AG09319 (cell line): ENCODE results near the gene STK33.

Experiments used
- DNase-seq: peaks from one replicate; pipeline ENCODE4 v3.0.0-alpha.2; 2010; ENCODE audit warnings: low read depth; ENCODE audit errors: extremely low read depth
- TF ChIP-seq, protein P1 (sequence below): IDR thresholded peaks from 2 replicates; pipeline ENCODE4 v1.5.1; 2011; ENCODE audit warnings: low read depth, mild to moderate bottlenecking, inconsistent platforms, low read length, moderate library complexity

STK33 gene

DNA sequence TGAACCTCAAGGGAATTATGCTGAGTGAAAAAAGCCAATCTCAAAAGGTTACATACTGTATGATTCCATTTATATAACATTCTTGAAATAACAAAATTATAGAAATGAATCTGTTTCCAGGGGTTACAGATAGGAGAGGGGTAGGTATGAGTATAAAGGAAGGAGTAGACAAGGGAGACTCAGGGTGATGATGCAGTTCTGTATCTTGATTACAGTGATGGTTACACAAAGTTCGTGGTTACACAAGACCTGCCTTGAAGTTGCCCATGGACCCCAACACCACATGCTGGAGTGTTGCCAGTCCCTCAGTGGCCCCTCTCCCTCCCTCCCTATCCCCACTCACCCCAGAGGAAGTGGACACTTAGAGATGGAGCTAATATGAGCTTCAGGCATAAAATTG is 20.3 kb downstream of the STK33 start:
- no peak for DNase-seq
- TF ChIP-seq, protein P1, sequence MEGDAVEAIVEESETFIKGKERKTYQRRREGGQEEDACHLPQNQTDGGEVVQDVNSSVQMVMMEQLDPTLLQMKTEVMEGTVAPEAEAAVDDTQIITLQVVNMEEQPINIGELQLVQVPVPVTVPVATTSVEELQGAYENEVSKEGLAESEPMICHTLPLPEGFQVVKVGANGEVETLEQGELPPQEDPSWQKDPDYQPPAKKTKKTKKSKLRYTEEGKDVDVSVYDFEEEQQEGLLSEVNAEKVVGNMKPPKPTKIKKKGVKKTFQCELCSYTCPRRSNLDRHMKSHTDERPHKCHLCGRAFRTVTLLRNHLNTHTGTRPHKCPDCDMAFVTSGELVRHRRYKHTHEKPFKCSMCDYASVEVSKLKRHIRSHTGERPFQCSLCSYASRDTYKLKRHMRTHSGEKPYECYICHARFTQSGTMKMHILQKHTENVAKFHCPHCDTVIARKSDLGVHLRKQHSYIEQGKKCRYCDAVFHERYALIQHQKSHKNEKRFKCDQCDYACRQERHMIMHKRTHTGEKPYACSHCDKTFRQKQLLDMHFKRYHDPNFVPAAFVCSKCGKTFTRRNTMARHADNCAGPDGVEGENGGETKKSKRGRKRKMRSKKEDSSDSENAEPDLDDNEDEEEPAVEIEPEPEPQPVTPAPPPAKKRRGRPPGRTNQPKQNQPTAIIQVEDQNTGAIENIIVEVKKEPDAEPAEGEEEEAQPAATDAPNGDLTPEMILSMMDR, result no peak

DNA sequence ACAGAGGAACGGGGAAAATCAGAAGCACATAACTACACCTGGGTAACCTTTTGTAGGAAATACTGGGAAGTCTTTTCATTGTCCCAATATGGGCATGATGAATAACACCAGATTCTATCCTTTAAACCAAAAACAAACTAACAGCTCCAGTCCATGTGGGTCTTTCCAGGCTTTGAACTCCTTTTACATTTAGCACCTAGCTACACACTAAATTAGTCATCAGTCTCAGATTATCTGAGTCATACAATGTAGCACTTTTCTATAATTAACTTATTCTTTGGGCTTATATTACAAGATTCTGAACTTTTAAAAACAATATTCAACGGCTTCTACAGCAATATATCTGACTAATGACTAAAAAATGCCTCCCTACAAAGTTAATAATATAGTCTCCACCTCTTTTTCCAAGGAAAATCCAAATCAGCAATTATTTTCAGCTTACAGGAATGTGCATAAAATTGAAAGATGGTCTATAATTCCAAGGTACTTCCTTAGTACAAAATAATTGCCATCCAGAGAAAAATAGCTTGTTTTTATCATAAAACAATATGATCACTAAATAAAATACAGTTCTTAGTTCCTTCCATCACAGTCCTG is 26.3 kb downstream of the STK33 start:
- TF ChIP-seq, protein P1, result no peak
- DNase-seq, result no peak

DNA sequence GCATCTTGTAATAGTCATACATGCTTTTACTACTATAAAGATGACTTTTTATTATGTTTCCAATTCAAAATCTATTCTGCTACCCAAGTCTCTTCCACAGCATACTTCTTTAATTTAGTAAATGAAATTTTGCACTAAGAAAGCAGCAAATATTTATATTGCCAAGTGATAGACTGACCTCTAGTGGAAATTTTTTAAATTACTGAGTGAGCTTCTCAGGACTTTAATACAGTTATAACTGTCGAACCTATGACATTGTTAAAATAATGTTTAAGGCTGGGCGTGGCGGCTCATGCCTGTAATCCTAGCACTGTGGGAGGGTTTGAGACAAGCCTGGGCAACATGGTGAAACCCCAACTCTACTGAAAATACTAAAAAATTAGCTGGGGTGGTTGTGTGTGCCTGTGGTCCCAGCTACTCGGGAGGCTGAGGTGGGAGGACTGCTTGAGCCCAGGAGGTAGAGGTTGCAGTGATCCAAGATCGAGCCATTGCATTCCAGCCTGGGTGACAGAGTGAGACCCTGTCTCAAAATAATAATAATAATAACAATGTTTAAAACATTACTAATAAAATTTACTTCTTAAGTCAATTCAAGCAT is 27.3 kb downstream of the STK33 start:
- peak; percentile 12 for DNase-seq

DNA sequence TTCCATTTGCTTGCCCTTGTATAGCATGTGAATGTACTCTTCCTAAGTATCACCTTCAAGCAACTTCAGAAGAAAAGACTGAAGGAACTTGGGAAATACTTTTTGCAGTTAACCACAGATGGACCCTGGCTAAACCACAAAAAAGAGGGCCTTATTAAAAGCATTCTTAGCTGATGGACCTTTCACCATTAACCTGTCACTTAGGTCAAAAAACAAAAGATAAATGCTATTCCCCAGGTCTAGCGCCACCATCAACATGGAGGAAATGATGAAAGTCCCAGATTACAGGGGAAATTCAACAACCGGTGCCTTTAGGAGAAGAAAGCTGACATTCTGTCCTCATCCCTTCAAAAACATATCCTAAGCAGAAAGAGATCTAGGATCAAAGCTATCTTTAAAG is 29.5 kb downstream of the STK33 start:
- DNase-seq, result no peak
- TF ChIP-seq, protein P1, result no peak

More for the DNA sequence above, 27.3 kb downstream of the STK33 start:
- TF ChIP-seq, protein P1, result peak; percentile 43

DNA sequence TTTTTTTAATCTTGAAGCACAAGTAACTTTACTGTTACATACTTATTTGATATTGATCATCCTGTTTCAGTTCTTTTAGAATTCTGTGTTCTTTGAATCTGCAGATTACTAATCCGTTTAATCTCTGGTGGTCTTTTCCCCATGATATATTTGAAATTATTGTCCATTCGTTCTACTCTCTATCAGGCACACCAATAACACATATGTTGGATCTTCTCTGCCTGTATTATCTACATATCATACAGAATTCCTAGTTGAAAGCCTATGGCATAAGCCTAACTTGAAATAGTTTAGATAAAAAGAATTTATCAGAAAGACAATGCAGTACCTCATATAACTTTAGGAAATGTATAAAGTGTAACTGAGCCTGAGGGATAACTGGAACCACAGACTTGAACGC is 32.6 kb downstream of the STK33 start:
- TF ChIP-seq, protein P1, result no peak
- no peak for DNase-seq

DNA sequence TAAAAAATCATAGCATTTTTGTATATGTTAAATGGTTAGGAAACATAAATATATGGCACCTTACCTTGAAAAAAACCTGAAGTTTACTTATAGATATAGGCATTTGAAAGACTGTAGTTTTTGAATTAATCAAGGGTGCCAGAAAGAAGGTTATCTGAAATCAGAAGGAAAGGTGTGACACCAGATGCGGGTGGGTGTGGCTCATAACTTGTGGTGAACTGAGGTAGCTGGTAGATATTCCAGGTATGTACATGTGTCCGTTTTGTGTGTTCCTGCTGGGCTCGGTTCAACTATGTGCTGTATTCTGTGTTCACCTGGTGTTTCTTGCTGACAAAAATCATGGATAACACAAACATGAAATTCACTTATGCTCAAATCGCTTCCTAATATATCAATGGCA is 35.6 kb downstream of the STK33 start:
- TF ChIP-seq, protein P1, result no peak
- no peak for DNase-seq

DNA sequence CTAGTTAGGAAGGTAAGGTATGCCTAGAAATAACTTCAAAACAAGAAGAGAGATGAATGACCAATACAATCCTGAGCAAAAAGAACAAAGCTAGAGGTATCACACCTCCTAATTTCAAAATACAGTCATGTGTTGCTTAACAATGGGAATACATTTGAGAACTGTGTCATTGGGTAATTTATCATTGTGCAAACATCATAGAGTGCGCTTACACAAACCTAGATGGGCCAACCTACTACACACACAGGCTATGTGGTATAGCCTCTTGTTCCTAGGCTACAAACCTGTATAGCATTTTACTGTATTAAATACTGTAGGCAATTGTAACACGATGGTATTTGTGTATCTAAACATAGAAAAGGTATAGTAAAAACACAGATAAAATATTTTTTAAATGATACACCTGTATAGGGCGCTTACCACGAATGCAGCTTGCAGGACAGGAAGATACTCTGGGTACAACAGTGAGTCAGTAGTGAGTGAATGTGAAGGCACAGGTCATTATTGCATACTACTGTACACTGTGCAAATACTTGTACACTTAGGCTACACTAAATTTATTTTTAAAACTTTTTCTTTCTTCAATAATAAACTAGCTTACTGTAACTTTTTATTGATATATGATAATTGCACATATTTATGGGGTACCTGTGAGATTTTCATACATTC is 48.2 kb downstream of the STK33 start:
- TF ChIP-seq, protein P1, result no peak

More for the DNA sequence above, 48.2 kb downstream of the STK33 start:
- DNase-seq, result no peak
